T-helper 1 cell treated with Interleukin-12 subunit alpha and Interleukin-12 subunit beta and Interleukin-4 antibody, amounts not matched to agents 30 μg/mL and 1 μg/mL, for 36 hours (primary cell): Measurements from ENCODE around the gene SLC16A2.
A peak's percentile ranks its signal among the peaks of the same experiment; 100 is the strongest.

Source experiments
- H3K27ac Mint-ChIP-seq: one replicate; pipeline ENCODE4 v1.8.0; 2021; ENCODE audit warnings: mild to moderate bottlenecking, mixed read lengths
- H3K27me3 Mint-ChIP-seq: one replicate; pipeline ENCODE4 v1.8.0; 2021; ENCODE audit warnings: low read depth, mixed read lengths
- H3K36me3 Mint-ChIP-seq: one replicate; pipeline ENCODE4 v1.8.0; 2021; ENCODE audit warnings: low read depth, mixed read lengths
- H3K4me1 Mint-ChIP-seq: one replicate; pipeline ENCODE4 v1.8.0; 2021; ENCODE audit warnings: low read depth, mixed read lengths
- H3K4me3 Mint-ChIP-seq: one replicate; pipeline ENCODE4 v1.8.0; 2021; ENCODE audit warnings: mild to moderate bottlenecking, moderate library complexity, mixed read lengths
- H3K9me3 Mint-ChIP-seq: one replicate; pipeline ENCODE4 v1.8.0; 2021; ENCODE audit warnings: mixed read lengths

The SLC16A2 gene

DNA sequence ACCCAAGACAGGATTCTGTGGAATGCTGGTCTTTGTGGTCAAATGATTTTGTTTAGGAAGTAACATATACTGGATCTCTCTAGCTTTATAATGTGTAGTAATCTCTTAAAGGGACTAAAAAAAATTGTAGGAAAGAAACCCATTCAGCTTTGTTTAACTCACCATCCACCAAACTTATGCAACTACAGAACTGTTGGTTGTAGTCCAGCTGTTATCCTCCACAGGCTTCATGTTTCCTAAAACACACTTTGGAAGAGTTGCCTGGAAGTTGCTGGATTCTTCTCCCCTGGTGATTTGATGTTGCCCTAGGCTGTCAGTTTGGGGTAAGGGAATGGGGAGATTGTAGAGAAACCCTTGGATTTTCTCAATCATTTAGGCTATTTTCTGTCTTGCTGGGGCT is 103.8 kb downstream of the SLC16A2 start:
- no peaks in the 10 kb centered on the region for H3K9me3 Mint-ChIP-seq
- no peak overlapping the region for H3K27ac Mint-ChIP-seq
- H3K4me3 Mint-ChIP-seq, result no peak overlapping the region
- no peaks in the 10 kb centered on the region for H3K27me3 Mint-ChIP-seq
- no peaks in the 10 kb centered on the region for H3K4me1 Mint-ChIP-seq
- no peaks in the 10 kb centered on the region for H3K36me3 Mint-ChIP-seq

DNA sequence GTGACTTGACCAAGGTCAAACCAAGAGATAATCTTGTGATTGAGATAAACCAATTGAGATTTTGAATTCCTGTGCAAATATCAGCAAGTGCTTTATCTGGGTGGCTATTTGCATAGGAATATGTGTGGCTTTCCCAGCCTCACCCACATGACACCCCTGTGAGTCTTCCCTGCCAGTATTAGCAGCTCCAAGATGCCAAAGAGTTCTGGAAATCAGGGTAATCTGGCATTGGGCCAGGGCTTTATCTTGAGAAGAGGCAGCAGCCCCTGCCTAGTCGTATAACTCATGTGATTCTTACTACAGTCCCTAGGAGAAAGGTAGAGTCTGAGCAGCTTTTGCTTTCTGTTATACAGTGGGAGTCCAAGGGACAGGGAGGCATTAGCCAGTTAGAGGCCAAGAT is 105.5 kb downstream of the SLC16A2 start:
- no peaks in the 10 kb centered on the region for H3K27me3 Mint-ChIP-seq
- no peaks in the 10 kb centered on the region for H3K9me3 Mint-ChIP-seq
- H3K36me3 Mint-ChIP-seq, result no peaks in the 10 kb centered on the region
- H3K4me1 Mint-ChIP-seq, result no peaks in the 10 kb centered on the region
- H3K27ac Mint-ChIP-seq, result no peak overlapping the region
- H3K4me3 Mint-ChIP-seq, result no peak overlapping the region

DNA sequence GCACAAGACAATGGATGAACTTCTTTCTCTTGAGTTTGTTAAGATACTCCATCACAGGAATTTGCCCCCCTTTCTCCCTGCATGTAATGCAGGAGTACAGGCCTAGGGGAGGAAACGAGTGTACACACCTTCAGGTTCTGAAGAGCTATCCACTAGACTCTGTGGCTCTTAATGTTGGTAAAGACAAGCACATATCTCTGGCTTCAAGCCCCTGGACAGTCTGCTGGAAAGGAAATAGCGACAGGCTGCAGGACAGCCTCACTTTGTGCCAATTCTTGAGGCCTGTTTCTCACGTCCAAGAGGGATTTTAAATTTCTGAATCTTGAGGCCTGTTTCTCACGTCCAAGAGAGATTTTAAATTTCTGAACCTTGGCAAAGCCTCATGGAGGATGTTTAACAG is 106.1 kb downstream of the SLC16A2 start:
- H3K4me1 Mint-ChIP-seq, result no peaks in the 10 kb centered on the region
- H3K4me3 Mint-ChIP-seq, result no peak overlapping the region
- H3K27ac Mint-ChIP-seq, result no peak overlapping the region
- no peaks in the 10 kb centered on the region for H3K27me3 Mint-ChIP-seq
- no peaks in the 10 kb centered on the region for H3K36me3 Mint-ChIP-seq
- no peaks in the 10 kb centered on the region for H3K9me3 Mint-ChIP-seq

DNA sequence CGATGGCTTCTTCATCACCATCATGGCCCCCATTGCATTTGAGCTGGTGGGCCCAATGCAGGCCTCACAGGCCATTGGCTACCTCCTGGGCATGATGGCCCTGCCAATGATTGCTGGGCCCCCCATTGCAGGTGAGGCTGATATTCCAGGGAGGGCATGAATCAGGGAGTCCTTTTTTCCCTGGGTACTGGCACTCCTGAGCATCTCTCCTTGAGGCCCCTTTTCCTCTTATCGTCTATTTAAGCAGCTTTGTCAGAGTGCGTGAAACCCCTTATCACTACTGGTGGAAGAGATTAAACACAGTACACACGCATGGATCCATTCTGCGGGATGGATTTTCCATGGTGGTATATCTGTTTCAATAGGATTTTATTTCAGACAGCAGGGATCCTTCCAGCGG is 108.0 kb downstream of the SLC16A2 start:
- peaks cover 1% of the 10 kb centered on the region for H3K4me1 Mint-ChIP-seq

DNA sequence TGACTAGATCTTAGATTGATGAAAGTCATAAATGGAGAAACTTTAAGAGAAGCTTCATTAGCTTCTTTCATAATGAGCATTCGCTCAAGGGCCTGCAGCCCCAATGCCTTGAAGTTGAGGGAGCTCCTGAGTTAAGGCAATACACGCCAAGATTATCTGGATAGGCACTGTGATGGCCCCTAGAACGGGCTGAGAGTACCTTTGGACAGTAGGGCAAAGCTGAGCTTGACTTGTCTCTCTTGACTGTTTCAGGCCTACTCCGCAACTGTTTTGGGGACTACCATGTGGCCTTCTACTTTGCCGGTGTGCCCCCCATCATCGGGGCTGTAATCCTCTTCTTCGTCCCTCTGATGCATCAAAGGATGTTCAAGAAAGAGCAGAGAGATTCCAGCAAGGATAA is 109.8 kb downstream of the SLC16A2 start:
- Mint-ChIP-seq H3K27me3 (no peaks in the 10 kb centered on the region), H3K27ac (no peak overlapping the region), H3K36me3 (peaks cover 1% of the 10 kb centered on the region), H3K4me1 (peaks cover 11% of the 10 kb centered on the region), H3K9me3 (no peaks in the 10 kb centered on the region), H3K4me3 (no peak overlapping the region)

More for the DNA sequence above, 108.0 kb downstream of the SLC16A2 start:
- H3K27ac Mint-ChIP-seq, result no peak overlapping the region
- H3K36me3 Mint-ChIP-seq, result peaks cover 1% of the 10 kb centered on the region
- no peaks in the 10 kb centered on the region for H3K9me3 Mint-ChIP-seq
- no peaks in the 10 kb centered on the region for H3K27me3 Mint-ChIP-seq
- H3K4me3 Mint-ChIP-seq, result no peak overlapping the region

DNA sequence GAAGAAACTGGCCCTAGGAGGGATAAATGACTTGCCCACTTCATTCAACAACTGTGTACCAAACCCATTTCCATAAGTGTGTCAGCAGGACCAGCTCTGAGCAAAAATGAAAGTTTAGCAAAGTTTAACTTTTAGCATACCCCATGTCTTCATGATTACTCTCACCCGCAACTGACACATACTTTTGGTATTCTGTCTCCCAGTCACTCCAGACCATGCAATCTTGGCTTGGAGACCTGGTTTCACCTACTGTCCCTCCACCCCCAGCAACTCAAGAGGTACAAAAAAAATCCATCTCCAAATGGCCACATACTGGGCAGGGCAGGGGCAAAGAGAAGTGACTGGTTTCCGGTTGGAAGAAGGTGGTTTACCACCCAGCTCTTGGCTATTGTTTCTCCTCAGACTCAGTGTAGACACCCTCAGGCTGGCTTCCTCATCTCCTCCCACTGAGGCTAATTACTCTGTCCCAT is 113.3 kb downstream of the SLC16A2 start:
- Mint-ChIP-seq H3K36me3 (peaks cover 1% of the 10 kb centered on the region), H3K4me3 (no peak overlapping the region)

DNA sequence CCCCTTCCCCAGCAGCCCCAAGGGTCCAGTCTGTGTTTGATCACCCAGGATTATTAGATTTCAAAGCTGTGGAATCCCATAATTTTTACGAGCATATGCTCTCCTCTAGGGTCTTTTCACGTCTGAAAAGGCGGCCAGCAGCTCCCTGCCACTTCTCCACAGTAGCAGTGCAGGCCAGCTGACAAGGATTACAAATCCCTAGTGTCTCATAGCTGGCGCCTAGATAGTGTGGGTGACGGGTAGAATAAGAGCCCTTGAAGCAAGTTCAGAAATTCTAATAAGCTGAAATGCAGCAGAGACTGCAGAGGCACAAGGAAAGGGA is 113.8 kb downstream of the SLC16A2 start:
- no peak overlapping the region for H3K27ac Mint-ChIP-seq
- H3K4me3 Mint-ChIP-seq, result no peak overlapping the region
- H3K36me3 Mint-ChIP-seq, result peaks cover 1% of the 10 kb centered on the region
- no peaks in the 10 kb centered on the region for H3K27me3 Mint-ChIP-seq
- peaks cover 16% of the 10 kb centered on the region for H3K4me1 Mint-ChIP-seq
- no peaks in the 10 kb centered on the region for H3K9me3 Mint-ChIP-seq

More for the DNA sequence above, 113.3 kb downstream of the SLC16A2 start:
- peaks cover 16% of the 10 kb centered on the region for H3K4me1 Mint-ChIP-seq
- H3K27me3 Mint-ChIP-seq, result no peaks in the 10 kb centered on the region
- H3K9me3 Mint-ChIP-seq, result no peaks in the 10 kb centered on the region
- no peak overlapping the region for H3K27ac Mint-ChIP-seq

DNA sequence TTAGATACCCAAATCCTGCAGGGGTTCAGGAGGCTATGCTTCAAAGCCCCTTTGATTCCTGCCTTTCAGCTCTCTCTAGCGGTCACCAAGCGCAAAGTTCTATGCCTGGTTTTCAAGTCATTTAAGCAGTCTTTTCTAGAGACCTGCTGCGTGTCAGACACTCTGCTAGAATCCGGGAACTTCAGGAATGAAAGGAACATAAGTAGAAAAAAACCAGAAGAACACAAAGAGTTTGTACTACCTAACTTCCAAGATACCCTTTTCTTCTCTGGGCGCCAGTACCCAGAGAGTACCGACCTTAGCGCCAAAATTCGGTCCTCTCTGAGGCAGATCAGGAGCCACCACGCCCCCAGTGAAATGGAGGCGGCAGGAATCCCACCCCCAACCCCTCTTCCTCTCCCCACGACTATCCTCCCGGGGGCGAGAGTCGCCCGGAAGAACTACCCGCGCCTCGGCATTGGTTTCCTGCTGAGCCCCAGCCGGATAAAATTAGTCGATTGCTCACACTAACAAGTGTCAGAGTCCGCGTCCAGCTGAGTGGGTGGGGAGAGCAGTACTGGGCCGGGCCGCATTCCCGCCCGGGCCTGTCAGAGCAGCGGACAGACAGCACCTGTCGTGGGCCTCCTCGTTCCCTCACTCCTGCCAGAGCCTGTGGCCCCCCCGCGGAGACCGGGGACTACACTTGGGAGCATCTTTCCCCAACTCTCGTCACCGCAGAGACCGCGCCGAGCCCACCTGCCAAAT is 114.3 kb downstream of the SLC16A2 start:
- Mint-ChIP-seq H3K9me3 (no peaks in the 10 kb centered on the region), H3K4me1 (peaks cover 16% of the 10 kb centered on the region), H3K27ac (peak overlapping the region; percentile 69), H3K4me3 (peak overlapping the region; percentile 75), H3K27me3 (no peaks in the 10 kb centered on the region), H3K36me3 (peaks cover 1% of the 10 kb centered on the region)

DNA sequence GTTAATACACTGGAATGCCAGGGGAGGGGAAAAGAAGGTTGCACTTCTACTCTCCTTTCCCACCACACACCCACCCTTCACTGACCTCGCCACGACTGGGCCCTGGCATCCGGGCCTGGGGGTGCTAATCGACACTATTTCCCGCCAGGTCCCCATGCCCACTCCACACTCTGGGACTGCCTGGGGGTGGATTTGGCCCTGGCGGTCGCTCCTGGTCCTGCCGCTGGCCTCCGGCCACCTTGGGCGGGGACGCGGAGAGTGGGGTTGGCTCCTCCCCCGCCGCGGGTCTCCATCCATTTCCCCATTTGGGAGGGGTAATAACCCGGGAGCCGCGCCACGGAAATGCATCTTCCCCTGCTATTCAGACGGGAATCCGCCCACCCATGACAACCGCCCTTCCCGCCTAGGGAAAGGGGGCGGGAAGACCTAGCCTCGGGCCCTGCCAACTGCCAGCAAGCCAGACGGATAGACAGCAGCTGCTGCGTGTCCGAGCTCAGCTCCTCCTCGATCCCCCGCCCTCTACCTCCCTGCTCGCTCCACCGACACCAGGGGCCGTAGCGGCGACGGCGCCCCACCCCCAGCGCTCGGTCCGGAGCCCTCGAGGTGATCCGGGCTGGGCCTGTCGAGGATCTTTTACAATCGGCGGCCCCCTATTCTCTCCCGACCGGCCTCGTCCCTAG is 115.0 kb downstream of the SLC16A2 start:
- no peaks in the 10 kb centered on the region for H3K9me3 Mint-ChIP-seq
- H3K27me3 Mint-ChIP-seq, result no peaks in the 10 kb centered on the region
- peaks cover 16% of the 10 kb centered on the region for H3K4me1 Mint-ChIP-seq
- H3K4me3 Mint-ChIP-seq, result peak overlapping the region; percentile 75
- H3K36me3 Mint-ChIP-seq, result peaks cover 1% of the 10 kb centered on the region
- no peak overlapping the region for H3K27ac Mint-ChIP-seq

DNA sequence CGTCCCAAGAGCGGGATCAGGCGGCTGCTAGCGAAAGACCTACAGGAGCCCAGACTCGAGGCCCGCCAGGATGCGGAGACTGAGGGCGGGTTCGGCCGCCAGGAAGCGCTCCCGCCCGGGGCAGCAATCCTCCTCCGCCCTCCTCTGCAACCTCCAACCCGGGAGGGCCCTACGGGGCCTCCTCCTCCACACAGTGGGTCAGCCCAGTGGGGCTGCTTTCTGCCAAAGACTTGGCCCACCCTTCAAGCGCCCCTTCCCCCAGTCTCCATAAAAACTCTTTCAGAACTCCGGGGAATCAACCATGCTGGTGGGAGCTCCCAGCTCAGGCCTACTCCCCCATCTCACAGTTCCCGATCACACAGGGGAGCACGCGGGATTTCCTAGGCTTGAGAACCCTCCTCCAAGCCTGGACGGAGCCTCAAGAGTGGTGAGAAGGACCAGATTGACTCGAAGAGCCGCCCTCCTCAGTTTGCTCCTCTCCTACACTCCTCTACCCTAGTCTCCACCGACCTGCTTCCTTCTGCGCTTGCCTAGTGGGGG is 115.6 kb downstream of the SLC16A2 start:
- no peaks in the 10 kb centered on the region for H3K9me3 Mint-ChIP-seq
- H3K36me3 Mint-ChIP-seq, result peaks cover 1% of the 10 kb centered on the region
- H3K27me3 Mint-ChIP-seq, result no peaks in the 10 kb centered on the region
- peaks cover 16% of the 10 kb centered on the region for H3K4me1 Mint-ChIP-seq
- peak overlapping the region; percentile 45 for H3K27ac Mint-ChIP-seq
- peak overlapping the region; percentile 75 for H3K4me3 Mint-ChIP-seq

DNA sequence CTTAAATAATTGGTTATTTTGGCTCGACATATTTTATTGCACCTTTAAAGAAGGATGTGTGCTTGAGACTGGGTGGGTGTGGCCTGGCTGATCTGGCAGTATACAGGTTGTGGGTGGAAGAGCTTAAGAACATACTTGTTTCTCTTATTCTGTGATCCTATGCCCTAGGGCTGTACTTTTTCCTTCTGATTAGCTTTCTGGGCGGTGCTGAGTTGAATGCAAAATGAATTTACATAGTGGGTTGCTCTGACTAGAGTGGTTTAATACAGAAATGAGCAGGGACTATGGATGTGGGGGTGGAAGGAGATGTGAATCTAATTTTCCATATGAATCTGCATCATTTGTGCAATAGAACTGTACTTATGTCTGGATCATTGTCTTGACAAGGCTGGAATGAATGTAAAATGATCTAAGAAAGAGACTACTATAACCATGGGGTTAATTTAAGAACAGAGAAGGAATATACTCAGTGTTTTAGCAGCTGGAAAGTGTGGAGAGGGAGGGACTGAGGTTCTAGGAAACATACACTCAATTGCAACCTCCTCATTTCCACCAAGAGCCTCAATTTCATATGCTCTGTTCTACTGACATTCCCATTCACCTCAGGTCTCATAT is 119.4 kb downstream of the SLC16A2 start:
- H3K27ac Mint-ChIP-seq, result no peak overlapping the region
- no peak overlapping the region for H3K4me3 Mint-ChIP-seq
- peaks cover 6% of the 10 kb centered on the region for H3K4me1 Mint-ChIP-seq
- H3K27me3 Mint-ChIP-seq, result no peaks in the 10 kb centered on the region
- no peaks in the 10 kb centered on the region for H3K9me3 Mint-ChIP-seq
- no peaks in the 10 kb centered on the region for H3K36me3 Mint-ChIP-seq

DNA sequence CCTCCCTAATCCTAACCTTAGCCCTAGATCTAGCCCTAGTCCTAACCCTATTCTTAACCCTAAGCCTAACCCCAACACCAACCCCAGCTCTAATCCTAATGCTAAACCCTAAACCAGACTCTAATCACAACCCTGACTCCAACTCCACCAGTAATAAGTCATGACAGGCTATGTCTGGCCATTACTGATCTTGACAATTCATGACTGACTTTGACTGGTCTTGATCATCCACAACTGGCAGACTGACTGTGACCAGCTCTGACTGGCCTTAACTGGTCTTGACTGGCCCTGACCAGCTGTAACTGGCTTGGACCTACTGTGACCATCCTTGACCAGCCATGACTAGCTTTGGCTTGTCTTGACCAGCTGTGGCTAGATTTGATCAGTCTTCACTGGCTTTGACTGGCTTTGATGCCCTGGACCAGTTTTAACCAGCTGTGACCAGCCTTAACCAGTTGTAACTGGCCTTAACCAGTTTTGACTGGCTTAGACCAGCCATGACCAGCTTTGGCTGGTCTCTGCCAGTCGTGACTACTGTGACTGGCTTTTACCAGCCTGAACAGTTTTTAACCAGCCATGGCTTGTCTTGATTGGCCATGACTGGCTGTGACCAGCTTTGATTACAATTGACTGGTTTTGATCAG is 124.7 kb downstream of the SLC16A2 start:
- Mint-ChIP-seq H3K27me3 (no peaks in the 10 kb centered on the region), H3K27ac (no peak overlapping the region), H3K9me3 (no peaks in the 10 kb centered on the region), H3K4me3 (no peak overlapping the region), H3K4me1 (peaks cover 3% of the 10 kb centered on the region), H3K36me3 (no peaks in the 10 kb centered on the region)

DNA sequence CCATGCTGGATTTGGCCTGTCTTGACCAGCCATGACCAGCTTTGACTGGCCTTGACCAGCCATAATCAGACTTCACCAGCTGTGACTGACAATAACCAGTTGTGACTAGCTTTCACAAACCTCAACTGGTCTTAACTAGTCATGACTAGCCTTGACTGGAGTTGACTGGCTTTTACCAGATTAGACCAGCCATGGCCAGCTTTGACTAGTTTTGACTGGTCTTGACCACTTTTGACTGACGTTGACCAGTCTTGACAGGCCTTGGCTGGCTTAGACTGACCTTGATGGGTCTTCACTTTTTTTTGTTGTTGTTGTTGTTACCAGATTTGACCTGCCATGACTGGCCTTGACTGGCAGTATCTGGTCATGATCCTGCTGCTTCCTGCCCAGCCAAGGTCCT is 125.7 kb downstream of the SLC16A2 start:
- Mint-ChIP-seq H3K27me3 (no peaks in the 10 kb centered on the region), H3K4me3 (no peak overlapping the region), H3K27ac (no peak overlapping the region), H3K36me3 (no peaks in the 10 kb centered on the region), H3K4me1 (peaks cover 3% of the 10 kb centered on the region), H3K9me3 (no peaks in the 10 kb centered on the region)

DNA sequence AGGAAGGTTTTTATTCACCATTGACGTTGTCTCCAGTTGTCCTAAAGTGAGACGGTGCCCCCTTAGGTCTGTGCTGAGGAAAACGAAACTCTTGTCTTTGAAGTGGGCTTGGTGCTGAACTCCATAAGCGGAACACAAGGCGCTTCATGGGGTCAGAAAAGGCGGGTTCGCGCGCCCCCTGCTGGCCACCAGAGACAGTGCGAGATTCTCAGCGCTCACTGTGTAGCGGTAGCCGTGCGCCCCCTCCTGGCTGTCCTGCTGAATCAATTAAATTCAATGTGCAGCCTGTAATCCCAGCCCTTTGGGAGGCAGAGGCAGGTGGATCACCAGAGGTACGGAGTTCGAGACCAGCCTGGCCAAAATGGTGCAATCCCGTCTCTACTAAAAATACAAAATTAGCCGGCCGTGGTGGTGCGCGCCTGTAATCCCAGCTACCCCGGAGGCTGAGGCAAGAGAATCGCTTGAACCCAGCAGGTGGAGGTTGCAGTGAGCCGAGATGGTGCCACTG is 129.1 kb downstream of the SLC16A2 start:
- H3K4me3 Mint-ChIP-seq, result no peak overlapping the region
- H3K9me3 Mint-ChIP-seq, result no peaks in the 10 kb centered on the region
- H3K27ac Mint-ChIP-seq, result peak overlapping the region; percentile 59
- no peaks in the 10 kb centered on the region for H3K27me3 Mint-ChIP-seq
- H3K4me1 Mint-ChIP-seq, result peaks cover 3% of the 10 kb centered on the region
- H3K36me3 Mint-ChIP-seq, result no peaks in the 10 kb centered on the region
